OCI-LY1 (cell line): Measurements from ENCODE around the gene SLC32A1.

Source experiments
- H2AFZ ChIP-seq: fragments of 200-600 bp; sonication (generic), shearing (Covaris generic); 2 replicates; pipeline ENCODE4 v1.6.0; 2014; ENCODE audit warnings: antibody characterized with exemption, mild to moderate bottlenecking, low read length
- H3F3A ChIP-seq: fragments of 200-600 bp; sonication (generic), shearing (Covaris generic); 2 replicates; pipeline ENCODE4 v1.6.0; 2014; ENCODE audit warnings: mild to moderate bottlenecking, antibody characterized with exemption, low read length, moderate library complexity; ENCODE audit not compliant: insufficient read depth
- H3K27ac ChIP-seq: fragments of 200-600 bp; sonication (generic); 2 replicates; pipeline ENCODE4 v1.5.1; 2014; ENCODE audit warnings: low read length, mixed run types, mild to moderate bottlenecking, low read depth; ENCODE audit not compliant: poor library complexity, severe bottlenecking
- H3K27me3 ChIP-seq: fragments of 200-600 bp; sonication (generic); 2 replicates; pipeline ENCODE4 v1.6.0; 2014; ENCODE audit warnings: antibody characterized with exemption, mild to moderate bottlenecking, low read length, moderate library complexity; ENCODE audit not compliant: insufficient read depth
- H3K36me3 ChIP-seq: fragments of 200-600 bp; sonication (generic); 2 replicates; pipeline ENCODE4 v1.6.1; 2014; ENCODE audit warnings: mild to moderate bottlenecking, antibody characterized with exemption, low read length, moderate library complexity, mixed read lengths; ENCODE audit not compliant: insufficient read depth
- H3K4me1 ChIP-seq: fragments of 200-600 bp; sonication (generic); 2 replicates; pipeline ENCODE4 v1.5.1; 2014; ENCODE audit warnings: mild to moderate bottlenecking, low read length, moderate library complexity; ENCODE audit not compliant: insufficient read depth, severe bottlenecking
- H3K4me2 ChIP-seq: fragments of 200-600 bp; sonication (generic), shearing (Covaris generic); 2 replicates; pipeline ENCODE4 v1.6.1; 2014; ENCODE audit warnings: low read length
- H3K4me3 ChIP-seq: fragments of 200-600 bp; sonication (generic); 2 replicates; pipeline ENCODE4 v1.5.1; 2014; ENCODE audit warnings: low read length, low read depth, mild to moderate bottlenecking, mixed read lengths; ENCODE audit not compliant: poor library complexity, severe bottlenecking
- H3K79me2 ChIP-seq: fragments of 200-600 bp; shearing (Covaris generic); 2 replicates; pipeline ENCODE4 v1.6.1; 2016; ENCODE audit warnings: mixed run types, low read length, mixed read lengths; ENCODE audit not compliant: insufficient read depth
- H3K9ac ChIP-seq: fragments of 200-600 bp; sonication (generic), shearing (Covaris generic); 2 replicates; pipeline ENCODE4 v1.6.1; 2014; ENCODE audit warnings: mild to moderate bottlenecking, low read length, mixed read lengths
- H3K9me2 ChIP-seq: fragments of 200-600 bp; sonication (generic), shearing (Covaris generic); 2 replicates; pipeline ENCODE4 v1.6.1; 2014; ENCODE audit warnings: low read depth, mild to moderate bottlenecking, low read length, mixed read lengths
- H3K9me3 ChIP-seq: fragments of 200-600 bp; shearing (Covaris generic); 2 replicates; pipeline ENCODE4 v1.6.1; 2014; ENCODE audit warnings: low read length, mixed read lengths
- H4K20me1 ChIP-seq: fragments of 200-600 bp; sonication (generic), shearing (Covaris generic); 2 replicates; pipeline ENCODE4 v1.6.0; 2016; ENCODE audit warnings: mild to moderate bottlenecking, low read length; ENCODE audit not compliant: insufficient read depth
- CTCF ChIP-seq: fragments of 200-600 bp; sonication (generic), shearing (Covaris generic); IDR thresholded peaks from 2 replicates; pipeline ENCODE4 v1.5.1; 2017; ENCODE audit warnings: mild to moderate bottlenecking, antibody characterized with exemption, low read length, moderate library complexity, mixed read lengths
- EZH2 ChIP-seq: fragments of 200-600 bp; sonication (generic), shearing (Covaris generic); IDR thresholded peaks from 2 replicates; pipeline ENCODE4 v1.8.0; 2017; ENCODE audit warnings: borderline replicate concordance, mixed run types, mild to moderate bottlenecking, antibody characterized with exemption, low read length, moderate library complexity, mixed read lengths

Gene SLC32A1

GRCh38 chr20:38715646-38716045, 8.6 kb upstream of the SLC32A1 start:
- Histone ChIP-seq H2AFZ (no peak overlapping the region), H3K9me3 (no peaks in the 10 kb centered on the region), H3K4me3 (no peak overlapping the region), H3K36me3 (no peaks in the 10 kb centered on the region), H3K9ac (no peak overlapping the region), H3F3A (no peaks in the 10 kb centered on the region), H3K79me2 (no peaks in the 10 kb centered on the region), H3K4me1 (no peaks in the 10 kb centered on the region), H3K27me3 (no peaks in the 10 kb centered on the region; the same call in 1 of the 2 replicates), H3K4me2 (no peak overlapping the region), H4K20me1 (no peaks in the 10 kb centered on the region), H3K9me2 (no peaks in the 10 kb centered on the region), H3K27ac (no peak overlapping the region)
- TF ChIP-seq CTCF, result no peak
- TF ChIP-seq EZH2, result no peak

- no peaks in the 10 kb centered on the region for H3K9me2 ChIP-seq
- H3F3A ChIP-seq, result no peaks in the 10 kb centered on the region
- H3K27ac ChIP-seq, result no peak overlapping the region
- no peak overlapping the region for H3K9ac ChIP-seq
- no peak for TF ChIP-seq CTCF
- no peak for TF ChIP-seq EZH2
- H3K4me2 ChIP-seq, result no peak overlapping the region
- H3K4me3 ChIP-seq, result no peak overlapping the region
- H3K79me2 ChIP-seq, result no peaks in the 10 kb centered on the region
- no peaks in the 10 kb centered on the region for H3K9me3 ChIP-seq
- no peaks in the 10 kb centered on the region for H3K36me3 ChIP-seq
- no peaks in the 10 kb centered on the region for H4K20me1 ChIP-seq
- H2AFZ ChIP-seq, result no peak overlapping the region
- no peaks in the 10 kb centered on the region for H3K27me3 ChIP-seq
- no peaks in the 10 kb centered on the region for H3K4me1 ChIP-seq
These were observed 1.6 kb upstream of the SLC32A1 start for GRCh38 chr20:38722683-38723016.

- no peak overlapping the region for H3K9ac ChIP-seq
- no peaks in the 10 kb centered on the region for H3K9me3 ChIP-seq
- no peak overlapping the region for H3K4me2 ChIP-seq
- no peaks in the 10 kb centered on the region for H3K4me1 ChIP-seq
- H2AFZ ChIP-seq, result no peak overlapping the region
- H3K36me3 ChIP-seq, result no peaks in the 10 kb centered on the region
- no peaks in the 10 kb centered on the region for H3K79me2 ChIP-seq
- H3K27me3 ChIP-seq, result no peaks in the 10 kb centered on the region
- TF ChIP-seq EZH2 (no peak), CTCF (no peak)
- no peak overlapping the region for H3K4me3 ChIP-seq
- H3K9me2 ChIP-seq, result no peaks in the 10 kb centered on the region
- H4K20me1 ChIP-seq, result no peaks in the 10 kb centered on the region
- H3F3A ChIP-seq, result no peaks in the 10 kb centered on the region
- no peak overlapping the region for H3K27ac ChIP-seq
These were observed 1.1 kb upstream of the SLC32A1 start for GRCh38 chr20:38723017-38723847.
